SK-N-SH (cell line): ENCODE measurements around the gene HRCT1.

Experiments
- FOXJ3 ChIP-seq: sonication (generic); formaldehyde crosslinking; IDR thresholded peaks from 2 replicates; pipeline ENCODE4 v1.5.1; 2020; ENCODE audit warnings: mild to moderate bottlenecking, missing genetic modification reagents
- FOXM1 ChIP-seq: IDR thresholded peaks from 2 replicates; pipeline ENCODE4 v1.4.0; 2012; ENCODE audit warnings: low read depth, mild to moderate bottlenecking
- GABPA ChIP-seq: IDR thresholded peaks from 2 replicates; pipeline ENCODE4 v1.4.0; 2012; ENCODE audit warnings: low read depth, mild to moderate bottlenecking
- JUND ChIP-seq: IDR thresholded peaks from 2 replicates; pipeline ENCODE4 v1.4.0; 2012
- RAD21 ChIP-seq: IDR thresholded peaks from 2 replicates; pipeline ENCODE4 v1.6.1; 2012; ENCODE audit warnings: mild to moderate bottlenecking, low read length
- REST ChIP-seq: IDR thresholded peaks from 2 replicates; pipeline ENCODE4 v1.6.1; 2012; ENCODE audit warnings: mild to moderate bottlenecking, low read depth, low read length, moderate library complexity
- TF ChIP-seq, protein P1 (sequence below): fragments of 200-600 bp; sonication (generic); IDR thresholded peaks from 2 replicates; pipeline ENCODE4 v1.6.1; 2017; ENCODE audit warnings: antibody characterized with exemption, mild to moderate bottlenecking, moderate library complexity
- TF ChIP-seq, protein P2 (sequence below): IDR thresholded peaks from 2 replicates; pipeline ENCODE4 v1.4.0; 2012; ENCODE audit warnings: low read depth, borderline replicate concordance

DNA sequence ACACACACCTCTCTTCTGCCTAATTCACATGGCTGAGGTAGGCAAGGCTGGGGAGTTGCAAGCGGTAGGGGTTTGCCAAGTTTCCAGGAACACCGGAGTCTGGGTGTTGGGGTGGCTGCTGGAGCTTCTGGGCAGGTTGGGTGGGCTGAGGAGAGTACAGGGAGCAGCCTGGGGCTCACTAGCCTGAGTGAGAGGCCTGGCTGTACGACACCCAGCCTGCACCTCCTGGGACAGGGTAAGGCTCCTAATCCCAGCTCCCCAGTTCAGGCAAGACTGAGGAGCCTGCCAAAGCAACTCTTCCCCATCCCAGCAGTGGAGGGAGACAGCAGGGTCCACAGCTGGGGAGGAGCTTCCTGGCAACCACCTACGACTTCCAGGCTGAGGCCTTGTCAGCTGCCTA is 11.3 kb downstream of the HRCT1 start:
- TF ChIP-seq, protein P1, sequence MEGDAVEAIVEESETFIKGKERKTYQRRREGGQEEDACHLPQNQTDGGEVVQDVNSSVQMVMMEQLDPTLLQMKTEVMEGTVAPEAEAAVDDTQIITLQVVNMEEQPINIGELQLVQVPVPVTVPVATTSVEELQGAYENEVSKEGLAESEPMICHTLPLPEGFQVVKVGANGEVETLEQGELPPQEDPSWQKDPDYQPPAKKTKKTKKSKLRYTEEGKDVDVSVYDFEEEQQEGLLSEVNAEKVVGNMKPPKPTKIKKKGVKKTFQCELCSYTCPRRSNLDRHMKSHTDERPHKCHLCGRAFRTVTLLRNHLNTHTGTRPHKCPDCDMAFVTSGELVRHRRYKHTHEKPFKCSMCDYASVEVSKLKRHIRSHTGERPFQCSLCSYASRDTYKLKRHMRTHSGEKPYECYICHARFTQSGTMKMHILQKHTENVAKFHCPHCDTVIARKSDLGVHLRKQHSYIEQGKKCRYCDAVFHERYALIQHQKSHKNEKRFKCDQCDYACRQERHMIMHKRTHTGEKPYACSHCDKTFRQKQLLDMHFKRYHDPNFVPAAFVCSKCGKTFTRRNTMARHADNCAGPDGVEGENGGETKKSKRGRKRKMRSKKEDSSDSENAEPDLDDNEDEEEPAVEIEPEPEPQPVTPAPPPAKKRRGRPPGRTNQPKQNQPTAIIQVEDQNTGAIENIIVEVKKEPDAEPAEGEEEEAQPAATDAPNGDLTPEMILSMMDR, result no peak
- TF ChIP-seq FOXJ3 (CRISPR knock-in tag) (no peak), JUND (no peak), FOXM1 (no peak), RAD21 (no peak), GABPA (no peak), REST (no peak)
- TF ChIP-seq, protein P2, sequence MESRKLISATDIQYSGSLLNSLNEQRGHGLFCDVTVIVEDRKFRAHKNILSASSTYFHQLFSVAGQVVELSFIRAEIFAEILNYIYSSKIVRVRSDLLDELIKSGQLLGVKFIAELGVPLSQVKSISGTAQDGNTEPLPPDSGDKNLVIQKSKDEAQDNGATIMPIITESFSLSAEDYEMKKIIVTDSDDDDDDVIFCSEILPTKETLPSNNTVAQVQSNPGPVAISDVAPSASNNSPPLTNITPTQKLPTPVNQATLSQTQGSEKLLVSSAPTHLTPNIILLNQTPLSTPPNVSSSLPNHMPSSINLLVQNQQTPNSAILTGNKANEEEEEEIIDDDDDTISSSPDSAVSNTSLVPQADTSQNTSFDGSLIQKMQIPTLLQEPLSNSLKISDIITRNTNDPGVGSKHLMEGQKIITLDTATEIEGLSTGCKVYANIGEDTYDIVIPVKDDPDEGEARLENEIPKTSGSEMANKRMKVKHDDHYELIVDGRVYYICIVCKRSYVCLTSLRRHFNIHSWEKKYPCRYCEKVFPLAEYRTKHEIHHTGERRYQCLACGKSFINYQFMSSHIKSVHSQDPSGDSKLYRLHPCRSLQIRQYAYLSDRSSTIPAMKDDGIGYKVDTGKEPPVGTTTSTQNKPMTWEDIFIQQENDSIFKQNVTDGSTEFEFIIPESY, result no peak
